Endothelial cell (in vitro differentiated cells): ENCODE data around the gene NODAL. TPM values are rescaled to one million over a fixed set of nuclear protein-coding genes. Genes with fewer than 3 reads are reported as not detected.
"Not testable (repeated sequence)": the region's sequence is repeated elsewhere in the genome, so short reads cannot be mapped to it uniquely, and the experiment has no call there.

Experiments
- DNase-seq: peaks from one replicate; pipeline ENCODE4 v3.0.0; 2021; ENCODE audit warnings: low spot score
- H3K27ac Mint-ChIP-seq: one replicate; pipeline ENCODE4 v1.8.0; 2021; ENCODE audit warnings: mixed read lengths, inconsistent platforms; ENCODE audit not compliant: unreplicated experiment
- H3K27me3 Mint-ChIP-seq: one replicate; pipeline ENCODE4 v1.8.0; 2021; ENCODE audit warnings: mild to moderate bottlenecking, moderate library complexity, mixed read lengths, inconsistent platforms; ENCODE audit not compliant: unreplicated experiment
- H3K36me3 Mint-ChIP-seq: one replicate; pipeline ENCODE4 v1.8.0; 2021; ENCODE audit warnings: mild to moderate bottlenecking, low read depth, mixed read lengths, inconsistent platforms; ENCODE audit not compliant: unreplicated experiment
- H3K4me1 Mint-ChIP-seq: one replicate; pipeline ENCODE4 v1.8.0; 2021; ENCODE audit warnings: mild to moderate bottlenecking, mixed read lengths, inconsistent platforms; ENCODE audit not compliant: unreplicated experiment
- H3K4me3 Mint-ChIP-seq: one replicate; pipeline ENCODE4 v1.8.0; 2021; ENCODE audit warnings: mild to moderate bottlenecking, mixed read lengths, inconsistent platforms; ENCODE audit not compliant: unreplicated experiment
- H3K9me3 Mint-ChIP-seq: one replicate; pipeline ENCODE4 v1.8.0; 2021; ENCODE audit warnings: mixed read lengths, inconsistent platforms; ENCODE audit not compliant: unreplicated experiment
- CTCF ChIP-seq: fragments of 200-600 bp; sonication (generic); IDR thresholded peaks from one replicate; pipeline ENCODE4 v1.5.0; 2021; ENCODE audit warnings: antibody characterized with exemption; ENCODE audit not compliant: unreplicated experiment
- long read RNA-seq: library from polyadenylated mRNA; unstranded; transcript quantifications from one replicate; pipeline ENCODE4 v2.0.0, GENCODE V29; 2020; ENCODE audit not compliant: unreplicated experiment
- total RNA-seq: library from RNA; stranded (reverse); fragmentation: NEBNext Ultra II Directional; extraction: Animal tissue kit (Norgen Biotek cat#: 25700); gene quantifications from one replicate; pipeline ENCODE4 v1.2.1, GENCODE V29; 2021; ENCODE audit not compliant: unreplicated experiment

The NODAL gene
- 1.5 TPM for total RNA-seq
- long read RNA-seq, partial matches to known transcripts, result 0 of 3 reads
- long read RNA-seq, other reads (novel, unspliced or antisense), result 0 of 3 reads

- Mint-ChIP-seq H3K4me1 (peaks cover 12% of the 10 kb centered on the region), H3K4me3 (peak within 1 kb of the TSS; percentile 86), H3K27me3 (peaks cover 23% of the 10 kb centered on the region), H3K9me3 (no peaks in the 10 kb centered on the region), H3K27ac (no peak within 1 kb of the TSS), H3K36me3 (no peaks in the 10 kb centered on the region)
- no peak for DNase-seq
- TF ChIP-seq CTCF, result no peak
Measured at GRCh38 chr10:70441161-70441894, at the start of gene NODAL. NODAL (minus strand) TSS chr10:70441681; CDS start chr10:70441667, 14 bp downstream.

- peaks cover 3% of the 10 kb centered on the region for H3K27me3 Mint-ChIP-seq
- H3K36me3 Mint-ChIP-seq, result peaks cover 52% of the 10 kb centered on the region
- no peak for TF ChIP-seq CTCF
- peaks cover 76% of the 10 kb centered on the region for H3K4me1 Mint-ChIP-seq
- peak overlapping the region; percentile 67 for H3K27ac Mint-ChIP-seq
- no peak overlapping the region for H3K4me3 Mint-ChIP-seq
- no peak for DNase-seq
- no peaks in the 10 kb centered on the region for H3K9me3 Mint-ChIP-seq
Measured at GRCh38 chr10:70490142-70490541, 48.7 kb upstream of the NODAL start.

GRCh38 chr10:70487824-70488223, 46.3 kb upstream of the NODAL start:
- H3K4me3 Mint-ChIP-seq, result no peak overlapping the region
- TF ChIP-seq CTCF, result no peak
- H3K36me3 Mint-ChIP-seq, result peaks cover 36% of the 10 kb centered on the region
- H3K27me3 Mint-ChIP-seq, result peaks cover 3% of the 10 kb centered on the region
- DNase-seq, result no peak
- H3K4me1 Mint-ChIP-seq, result peaks cover 73% of the 10 kb centered on the region
- no peak overlapping the region for H3K27ac Mint-ChIP-seq
- no peaks in the 10 kb centered on the region for H3K9me3 Mint-ChIP-seq

GRCh38 chr10:70483872-70484271, 42.4 kb upstream of the NODAL start:
- peaks cover 77% of the 10 kb centered on the region for H3K4me1 Mint-ChIP-seq
- H3K4me3 Mint-ChIP-seq, result peak overlapping the region; percentile 15
- H3K36me3 Mint-ChIP-seq, result peaks cover 23% of the 10 kb centered on the region
- not testable (repeated sequence) for H3K27ac Mint-ChIP-seq, H3K27me3 Mint-ChIP-seq, DNase-seq, H3K9me3 Mint-ChIP-seq

- H3K36me3 Mint-ChIP-seq, result peaks cover 17% of the 10 kb centered on the region
- peaks cover 70% of the 10 kb centered on the region for H3K4me1 Mint-ChIP-seq
- H3K27ac Mint-ChIP-seq, result peak overlapping the region; percentile 92
- DNase-seq, result no peak
- no peaks in the 10 kb centered on the region for H3K9me3 Mint-ChIP-seq
- peaks cover 8% of the 10 kb centered on the region for H3K27me3 Mint-ChIP-seq
- peak overlapping the region; percentile 73 for H3K4me3 Mint-ChIP-seq
- no peak for TF ChIP-seq CTCF
Measured at GRCh38 chr10:70482982-70483760, 41.7 kb upstream of the NODAL start.
